Astrocyte of the hippocampus (primary cell): Measurements from ENCODE around the gene ADARB2.
"Not testable (repeated sequence)": the region's sequence is repeated elsewhere in the genome, so short reads cannot be mapped to it uniquely, and the experiment has no call there.

Source experiments
- DNase-seq: peaks from one replicate; pipeline ENCODE4 v3.0.0; 2011; ENCODE audit warnings: low read depth, low spot score

Gene ADARB2

GRCh38 chr10:1178506-1178905 lies 558.8 kb downstream of the ADARB2 start:
- DNase-seq, result no peak

- DNase-seq, result no peak
These were observed 559.4 kb downstream of the ADARB2 start for GRCh38 chr10:1177936-1178335.

- DNase-seq, result no peak
These were observed 561.3 kb downstream of the ADARB2 start for GRCh38 chr10:1175956-1176565.

- no peak for DNase-seq
These were observed 563.3 kb downstream of the ADARB2 start for GRCh38 chr10:1174022-1174421.

DNA sequence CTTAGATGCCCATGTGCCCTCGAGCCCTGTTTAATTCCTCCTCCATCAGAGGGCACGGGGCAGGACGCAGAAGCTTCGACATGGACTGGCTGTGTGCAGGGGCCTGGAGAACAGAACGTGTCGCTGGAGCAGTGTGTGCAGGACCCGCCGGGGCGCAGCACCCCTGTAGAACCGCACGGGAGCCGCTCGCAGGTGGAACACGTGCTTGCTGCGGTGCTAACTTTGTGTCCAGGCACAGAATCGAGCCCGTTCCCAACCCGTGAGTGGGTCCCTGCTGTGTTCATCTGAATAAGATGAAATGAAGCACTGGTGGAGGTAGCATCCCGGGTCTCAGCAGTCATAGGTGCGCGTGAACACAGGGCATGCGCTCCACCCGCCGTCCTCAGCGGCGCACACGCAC lies 564.2 kb downstream of the ADARB2 start:
- DNase-seq, result no peak

DNA sequence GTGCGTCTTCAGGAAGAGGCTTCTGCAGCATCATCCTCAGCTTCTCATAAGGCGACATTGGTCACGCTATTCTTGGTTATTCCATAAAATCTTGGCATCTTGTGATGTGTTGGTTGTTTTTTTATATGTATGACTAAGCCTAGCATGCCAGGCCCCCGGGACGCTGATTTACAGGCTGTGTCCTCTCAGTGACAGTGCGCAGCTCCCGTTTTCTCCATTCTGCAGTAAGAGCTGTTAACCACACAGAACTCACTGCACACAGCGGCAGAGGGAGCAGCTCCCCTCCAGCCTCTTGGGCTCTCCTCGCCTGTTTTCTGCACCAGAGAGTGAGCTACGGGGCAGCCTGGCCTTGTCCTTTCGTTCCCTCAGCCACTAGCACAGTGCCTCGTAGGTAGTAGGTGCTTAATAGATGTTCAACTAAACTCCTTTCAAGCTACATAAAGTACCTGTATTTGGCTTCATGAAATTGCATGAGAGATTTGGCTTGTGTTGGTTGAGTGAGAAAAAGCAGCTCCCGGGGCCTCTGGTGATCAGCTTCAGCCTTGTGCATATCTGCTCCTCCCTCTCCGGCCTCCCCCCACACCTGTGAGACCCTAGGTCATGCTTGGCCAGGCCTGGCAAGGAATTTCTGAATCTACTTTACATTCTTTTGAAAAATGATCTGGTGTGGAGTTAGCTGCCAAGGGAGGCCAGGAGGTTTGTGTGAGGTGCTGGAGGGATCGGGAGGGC lies 564.9 kb downstream of the ADARB2 start:
- DNase-seq, result no peak

GRCh38 chr10:1171586-1171985 lies 565.7 kb downstream of the ADARB2 start:
- DNase-seq, result no peak

DNA sequence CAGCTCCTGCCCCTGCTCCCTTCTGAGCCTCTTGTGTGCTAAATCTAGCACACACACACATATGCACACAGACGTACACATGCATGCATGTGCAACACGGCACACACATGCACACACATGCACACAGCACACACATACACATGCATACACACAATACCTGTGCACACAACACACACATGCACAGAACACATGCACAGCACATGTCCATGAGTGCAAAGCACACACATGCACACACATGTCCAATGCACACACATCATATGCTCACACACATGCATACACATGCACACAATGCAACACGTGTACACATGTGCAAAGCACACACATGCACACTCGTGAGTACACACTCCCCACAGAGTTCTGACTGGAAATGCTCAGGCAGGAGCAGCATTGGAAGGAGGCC lies 566.1 kb downstream of the ADARB2 start:
- no peak for DNase-seq

- no peak for DNase-seq
These were observed 566.5 kb downstream of the ADARB2 start for GRCh38 chr10:1170867-1171180.

- no peak for DNase-seq
These were observed 567.1 kb downstream of the ADARB2 start for GRCh38 chr10:1169981-1170866.

- DNase-seq, result no peak
These were observed 568.0 kb downstream of the ADARB2 start for GRCh38 chr10:1169186-1169885.

DNA sequence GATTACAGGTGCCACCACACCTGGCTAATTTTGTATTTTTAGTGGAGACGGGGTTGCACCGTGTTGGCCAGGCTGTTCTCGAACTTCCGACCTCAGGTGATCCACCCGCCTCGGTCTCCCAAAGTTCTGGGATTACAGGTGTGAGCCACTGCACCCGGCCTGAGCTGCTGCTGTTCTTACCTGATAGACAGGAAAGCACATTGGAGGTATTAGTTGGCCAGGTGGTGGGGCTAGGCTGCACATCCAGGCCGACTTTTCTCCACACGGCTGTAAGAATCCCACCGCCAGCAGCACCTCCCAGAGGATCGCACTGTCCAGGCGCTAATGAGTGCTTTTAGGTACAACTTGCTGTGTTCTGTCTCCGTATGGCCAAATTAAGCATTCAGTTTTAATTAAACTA lies 568.6 kb downstream of the ADARB2 start:
- no peak for DNase-seq

- no peak for DNase-seq
These were observed 570.5 kb downstream of the ADARB2 start for GRCh38 chr10:1166828-1167275.

DNA sequence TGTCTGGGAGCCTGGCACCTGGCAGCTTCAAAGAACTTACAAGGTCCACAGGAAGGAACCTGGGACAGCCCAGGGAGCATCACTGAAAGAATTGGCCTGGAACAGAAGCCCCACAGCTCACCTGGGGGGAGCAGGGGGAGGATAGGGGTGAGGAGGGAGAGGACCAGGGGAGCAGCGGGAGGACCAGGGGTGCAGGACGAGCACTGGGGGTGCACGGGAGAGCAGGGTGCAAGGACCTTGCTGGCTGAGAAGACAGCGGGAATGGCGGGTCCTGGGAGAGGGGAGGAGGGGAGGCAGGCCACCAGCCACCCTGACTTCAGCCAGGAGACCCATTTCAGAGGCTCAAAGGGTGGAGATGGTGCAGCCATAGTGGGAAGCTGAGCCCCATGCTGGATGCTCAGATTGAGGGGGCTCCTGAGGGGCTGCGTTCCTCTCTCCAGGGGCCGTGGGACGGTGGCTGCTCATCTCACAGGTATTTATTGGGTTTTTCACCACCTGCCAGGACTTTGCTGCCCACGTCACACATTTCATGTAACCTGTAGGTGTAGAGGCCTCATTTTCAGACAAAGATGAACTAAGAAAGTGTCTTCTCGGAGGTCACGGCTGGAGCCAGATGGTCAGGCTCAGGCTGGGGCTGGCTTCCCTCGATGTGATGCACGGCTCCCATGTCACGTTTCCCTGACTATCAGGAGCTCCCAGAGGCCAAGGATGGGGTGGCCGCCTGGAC lies 571.1 kb downstream of the ADARB2 start:
- DNase-seq, result no peak

DNA sequence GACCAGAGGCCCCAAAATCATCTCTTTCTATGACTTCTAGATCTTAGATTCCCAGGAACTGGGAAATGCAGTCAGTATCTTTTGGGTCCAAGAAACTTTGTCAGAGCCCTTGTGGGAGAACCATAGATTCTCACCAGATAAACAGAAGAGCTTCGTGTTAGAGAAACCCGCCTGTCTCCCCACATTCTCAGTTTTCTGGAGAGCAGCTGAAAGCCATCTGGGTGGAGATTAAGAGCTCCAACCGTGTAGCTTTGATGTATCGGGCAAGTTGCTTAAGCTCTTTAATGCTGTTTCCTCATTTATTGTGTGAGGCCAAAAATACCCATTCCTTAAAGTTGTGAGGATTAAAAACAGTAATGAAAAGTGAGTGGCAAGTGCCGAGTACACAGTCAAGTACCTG lies 573.5 kb downstream of the ADARB2 start:
- DNase-seq, result no peak

DNA sequence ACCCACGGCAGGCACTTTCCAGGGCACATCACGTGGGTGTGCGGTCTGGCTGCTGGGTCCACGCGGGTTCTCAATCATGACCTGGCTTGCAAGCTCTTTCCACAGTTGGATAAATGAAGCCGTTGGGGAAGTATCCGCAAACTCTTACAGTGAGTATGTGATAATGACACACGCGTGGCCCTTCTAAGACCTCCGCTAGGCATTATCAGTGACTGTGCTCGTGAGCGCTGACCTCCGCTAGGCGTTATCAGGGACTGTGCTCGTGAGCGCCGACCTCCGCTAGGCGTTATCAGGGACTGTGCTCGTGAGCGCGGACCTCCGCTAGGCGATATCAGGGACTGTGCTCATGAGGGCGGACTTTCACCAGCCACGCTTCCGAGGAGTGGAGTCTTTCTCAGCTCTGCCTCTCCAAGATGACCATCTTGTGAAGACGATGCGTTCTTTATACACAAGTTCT lies 574.1 kb downstream of the ADARB2 start:
- no peak for DNase-seq

DNA sequence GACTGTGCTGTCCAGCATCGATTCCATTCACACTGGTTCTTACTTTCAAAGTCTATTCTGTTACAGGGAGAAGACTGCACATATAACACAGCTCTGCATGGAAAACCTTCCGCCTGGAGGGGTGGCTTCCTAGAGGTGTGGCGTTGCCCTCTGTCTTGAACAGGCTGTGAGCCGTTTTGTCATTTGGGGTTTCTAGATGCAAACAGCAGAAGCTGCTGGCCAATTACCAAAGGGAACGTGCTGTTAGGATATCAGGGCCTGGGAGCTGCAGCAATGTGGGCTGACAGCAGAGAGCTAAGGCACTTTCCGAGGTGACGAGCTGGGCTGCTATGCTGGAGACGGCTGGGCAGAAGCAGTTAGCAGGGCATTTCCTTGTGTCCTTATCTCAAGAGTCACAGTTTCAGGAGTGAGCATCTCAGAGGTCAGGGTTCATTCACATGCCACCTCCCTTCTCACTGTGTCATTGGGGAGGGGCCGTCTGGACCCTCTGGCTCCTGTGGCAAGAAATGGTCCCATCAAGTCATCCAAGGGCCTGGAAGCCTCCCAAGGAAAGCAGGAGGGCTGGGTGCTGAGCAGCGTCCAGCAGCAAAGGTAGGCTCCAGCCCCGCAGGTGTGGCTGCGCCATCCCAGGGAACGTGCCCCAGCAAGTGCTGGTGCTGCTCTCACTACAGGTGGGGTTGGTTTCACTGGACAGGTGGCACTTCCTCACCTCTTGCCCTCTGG lies 574.7 kb downstream of the ADARB2 start:
- no peak for DNase-seq

DNA sequence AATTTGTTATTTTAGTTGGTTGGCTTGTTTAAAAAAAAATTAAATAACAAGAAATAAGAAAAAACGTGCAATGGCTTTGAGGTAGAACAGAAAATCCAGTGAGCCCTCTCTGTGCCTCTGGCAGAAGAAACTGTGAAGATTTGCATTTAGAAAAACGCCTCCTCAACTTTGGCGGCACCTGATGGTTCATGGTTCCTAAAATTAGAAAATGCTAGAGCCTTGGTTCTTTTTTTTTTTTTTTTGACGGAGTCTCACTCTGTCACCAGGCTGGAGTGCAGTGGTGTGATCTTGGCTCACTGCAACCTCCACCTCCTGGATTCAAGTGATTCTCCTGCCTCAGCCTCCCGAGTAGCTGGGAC lies 576.0 kb downstream of the ADARB2 start:
- not testable (repeated sequence) for DNase-seq

DNA sequence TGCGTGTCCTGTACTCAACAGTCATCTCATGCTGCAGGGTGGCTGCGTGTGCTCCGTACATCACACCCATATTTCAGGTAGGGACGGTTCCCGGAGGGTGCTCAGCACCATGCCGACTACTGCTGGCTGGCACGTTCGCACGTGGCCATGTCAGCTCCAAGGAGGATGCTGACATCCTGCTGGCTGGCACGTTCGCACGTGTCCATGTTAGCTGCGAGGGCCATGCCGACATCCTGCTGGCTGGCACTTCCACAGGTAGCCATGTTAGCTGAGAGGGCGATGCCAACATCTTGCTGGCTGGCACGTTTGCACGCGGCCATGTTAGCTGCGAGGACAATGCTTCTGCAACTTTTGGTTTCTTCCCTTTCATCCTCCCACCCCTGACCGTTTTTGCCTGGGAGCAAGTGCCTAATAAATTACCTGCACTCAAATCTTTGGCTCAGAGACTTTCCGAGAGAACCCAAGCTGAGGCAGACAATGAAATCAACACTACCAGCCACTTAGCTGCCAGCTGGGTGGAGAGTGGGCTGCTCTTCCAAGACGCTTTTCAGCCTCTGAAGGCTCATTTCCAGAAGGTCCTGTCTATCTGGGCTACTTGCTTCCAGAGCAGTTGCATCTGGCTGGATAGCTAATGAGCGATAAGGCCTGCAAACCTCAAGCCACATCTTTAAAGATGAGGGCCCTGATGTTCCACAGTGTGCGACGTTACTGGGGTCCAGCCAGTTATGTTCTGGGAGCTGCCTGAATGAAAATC lies 576.6 kb downstream of the ADARB2 start:
- DNase-seq, result no peak
